AG09319 (cell line): ENCODE results near the gene JPH3.
"Not testable (repeated sequence)": the region's sequence is repeated elsewhere in the genome, so short reads cannot be mapped to it uniquely, and the experiment has no call there.

Source experiments
- DNase-seq: peaks from one replicate; pipeline ENCODE4 v3.0.0-alpha.2; 2010; ENCODE audit warnings: low read depth; ENCODE audit errors: extremely low read depth
- CTCF ChIP-seq: IDR thresholded peaks from 2 replicates; pipeline ENCODE4 v1.5.1; 2011; ENCODE audit warnings: low read depth, mild to moderate bottlenecking, inconsistent platforms, low read length, moderate library complexity

Gene JPH3

GRCh38 chr16:87675111-87675719, 72.9 kb downstream of the JPH3 start:
- no peak for TF ChIP-seq CTCF
- no peak for DNase-seq

GRCh38 chr16:87677830-87678229, 75.5 kb downstream of the JPH3 start:
- no peak for DNase-seq
- TF ChIP-seq CTCF, result no peak

- no peak for TF ChIP-seq CTCF
- DNase-seq, result no peak
Measured at GRCh38 chr16:87678618-87679017, 76.3 kb downstream of the JPH3 start.

GRCh38 chr16:87679593-87680271, 77.4 kb downstream of the JPH3 start:
- TF ChIP-seq CTCF, result no peak
- DNase-seq, result no peak

GRCh38 chr16:87680272-87680644, 78.0 kb downstream of the JPH3 start:
- DNase-seq, result no peak
- TF ChIP-seq CTCF, result no peak

GRCh38 chr16:87681051-87681602, 78.8 kb downstream of the JPH3 start:
- DNase-seq, result not testable (repeated sequence)

- peak; percentile 19 for DNase-seq
- TF ChIP-seq CTCF, result peak; percentile 27
Measured at GRCh38 chr16:87681981-87682570, 79.8 kb downstream of the JPH3 start.
